Peyer's patch (tissue), 4 donors: ENCODE data around the gene WRAP73.

Source experiments
- CTCF ChIP-seq, 6 experiments: fragments of 450-650 bp in 4 of 6; fragments of 200-600 bp in 2 of 6; sonication (generic) in 1 of 6; IDR thresholded peaks; one replicate each; pipeline ENCODE4 v1.5.1; 2017 to 2019; ENCODE audit warnings: antibody characterized with exemption in 6 of 6, mild to moderate bottlenecking in 3 of 6, moderate library complexity in 1 of 6
- POLR2A ChIP-seq, 2 donors: fragments of 450-650 bp; IDR thresholded peaks; one replicate each; pipeline ENCODE4 v1.5.1; 2017; ENCODE audit warnings: antibody characterized with exemption in 2 of 2, mild to moderate bottlenecking in 2 of 2, moderate library complexity in 2 of 2

DNA sequence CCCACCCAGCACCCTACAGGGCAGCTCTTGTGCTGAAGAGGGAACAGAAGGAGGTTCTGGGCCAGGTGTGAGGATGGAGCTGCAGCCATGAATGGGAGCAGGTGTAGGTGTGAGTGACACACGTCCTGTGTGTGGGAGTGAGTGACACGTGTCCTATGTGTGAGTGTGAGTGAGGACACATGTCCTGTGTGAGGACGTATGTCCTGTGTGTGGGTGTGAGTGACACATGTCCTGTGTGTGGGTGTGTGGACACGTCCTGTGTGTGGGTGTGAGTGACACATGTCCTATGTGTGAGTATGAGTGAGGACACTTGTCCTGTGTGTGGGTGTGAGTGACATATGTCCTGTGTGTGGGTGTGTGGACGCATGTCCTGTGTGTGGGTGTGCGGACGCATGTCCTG is 65.0 kb downstream of the WRAP73 start:
- TF ChIP-seq POLR2A (IDR thresholded peaks at IDR 0.05) (no peak), CTCF (IDR thresholded peaks at IDR 0.05) (no peak)
